ENCODE measurements around the gene QRICH1.

GRCh38 chr3:49027634-49028033 lies 66.2 kb downstream of the QRICH1 start:
- TF ChIP-seq NFIC (IDR thresholded peaks at IDR 0.05; ENCODE audit: low read depth, low read length) = no peak
- TF ChIP-seq STAT1 (conservative IDR thresholded peaks at IDR 0.05) = no peak
- TF ChIP-seq EZH2 (IDR thresholded peaks at IDR 0.05; ENCODE audit: borderline replicate concordance, control insufficient read depth, low read depth, low read length) = no peak
- TF ChIP-seq ZBTB40 (IDR thresholded peaks at IDR 0.05; ENCODE audit: borderline replicate concordance) = no peak
- no peak for TF ChIP-seq RELA (IDR thresholded peaks at IDR 0.05; ENCODE audit: borderline replicate concordance, partially characterized antibody)
- no peak for TF ChIP-seq SP1 (IDR thresholded peaks at IDR 0.05; ENCODE audit: low read depth, low read length)
- TF ChIP-seq CBFB (IDR thresholded peaks at IDR 0.05; ENCODE audit: low read depth) = no peak
- no peak for TF ChIP-seq TAF1 (IDR thresholded peaks at IDR 0.05; ENCODE audit: borderline replicate concordance, low read depth, low read length)
- TF ChIP-seq POU2F2 (IDR thresholded peaks at IDR 0.05; ENCODE audit: borderline replicate concordance, low read depth, low read length) = no peak
- TF ChIP-seq RCOR1 (conservative IDR thresholded peaks at IDR 0.05; ENCODE audit: low read depth, low read length) = no peak
- no peak for TF ChIP-seq ASH2L (IDR thresholded peaks at IDR 0.05; ENCODE audit: borderline replicate concordance, low read depth)
- TF ChIP-seq USF2 (IDR thresholded peaks at IDR 0.05; ENCODE audit: borderline replicate concordance, low read depth, low read length) = no peak
- no peak for TF ChIP-seq GABPA (IDR thresholded peaks at IDR 0.05; ENCODE audit: low read depth)
- TF ChIP-seq MEF2B (IDR thresholded peaks at IDR 0.05; ENCODE audit: partially characterized antibody, poor library complexity, severe bottlenecking) = no peak
